GM18868 (cell line): Measurements from ENCODE around the gene LMTK3.
"Not testable (repeated sequence)": the region's sequence is repeated elsewhere in the genome, so short reads cannot be mapped to it uniquely, and the experiment has no call there.

ENCODE experiments used
- ATAC-seq: cut with Tn5 transposase; IDR thresholded peaks from one replicate; pipeline ENCODE4 v1.9.1; 2021; ENCODE audit warnings: mild to moderate bottlenecking, moderate library complexity; ENCODE audit not compliant: unreplicated experiment

Gene LMTK3

DNA sequence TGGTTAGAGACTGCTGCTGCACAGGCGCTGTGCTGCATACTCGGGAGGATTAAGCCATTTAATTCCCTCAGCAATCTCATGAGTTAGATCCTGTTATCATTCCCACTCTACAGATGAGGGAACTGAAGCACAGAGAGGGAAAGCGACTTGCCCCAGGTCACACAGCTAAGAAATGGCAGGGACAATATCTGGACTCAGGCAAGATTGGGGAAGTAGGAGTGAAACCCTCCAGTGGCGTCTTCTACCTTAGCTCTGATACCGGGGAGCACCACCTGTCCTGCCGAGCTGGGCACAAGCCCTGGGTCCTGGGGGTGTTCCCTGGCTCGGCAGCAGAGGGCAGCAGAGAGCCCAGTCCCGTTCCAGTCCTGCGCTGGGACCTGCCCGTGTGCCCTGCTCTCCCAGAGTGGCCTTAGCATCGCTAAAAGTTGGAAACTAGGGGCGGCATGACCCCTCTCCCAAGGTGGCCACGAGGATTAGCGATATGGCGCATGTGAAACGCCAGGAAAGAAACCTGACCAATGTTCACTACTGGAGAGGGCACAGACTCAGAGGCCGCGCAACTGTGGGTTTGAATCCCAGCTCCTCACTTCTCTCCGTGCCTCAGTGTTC lies 21.9 kb downstream of the LMTK3 start:
- no peak for ATAC-seq

DNA sequence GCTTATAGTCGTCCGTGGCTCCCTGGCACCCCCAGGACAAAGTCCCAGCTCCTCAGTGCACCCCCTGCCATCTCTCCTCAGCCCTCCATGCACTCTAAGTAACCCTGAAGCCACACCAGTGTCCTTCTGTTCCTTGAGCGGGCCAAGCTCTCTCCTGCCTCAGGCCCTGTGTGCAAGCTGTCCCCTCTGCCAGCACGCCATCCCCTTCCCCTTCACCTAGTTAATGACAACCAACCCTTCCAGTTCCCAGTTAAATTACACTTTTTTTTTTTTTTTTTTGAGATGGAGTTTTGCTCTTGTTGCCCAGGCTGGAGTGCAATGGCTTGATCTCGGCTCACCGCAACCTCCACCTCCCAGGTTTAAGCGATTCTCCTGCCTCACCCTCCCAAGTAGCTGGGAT lies 23.2 kb downstream of the LMTK3 start:
- not testable (repeated sequence) for ATAC-seq

DNA sequence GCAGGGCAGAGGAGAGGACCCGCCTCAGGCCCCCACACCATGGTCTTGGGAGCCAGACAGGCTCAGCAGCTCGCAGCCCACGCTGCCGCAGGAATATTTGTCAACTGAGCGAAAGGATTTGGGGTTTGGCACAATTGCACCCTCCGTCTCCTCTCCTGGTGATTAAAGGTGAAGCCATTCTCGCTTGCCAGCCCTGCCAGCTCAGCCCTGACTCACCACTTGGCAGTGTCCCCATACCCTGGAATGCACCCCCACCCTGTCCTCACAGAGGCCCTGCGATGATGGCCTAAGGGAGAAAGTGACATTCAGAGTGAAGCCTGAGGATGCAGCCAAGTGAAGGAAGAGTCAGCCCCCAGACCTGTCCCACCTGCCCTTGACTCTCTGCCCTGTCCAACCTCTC lies 23.7 kb downstream of the LMTK3 start:
- no peak for ATAC-seq

DNA sequence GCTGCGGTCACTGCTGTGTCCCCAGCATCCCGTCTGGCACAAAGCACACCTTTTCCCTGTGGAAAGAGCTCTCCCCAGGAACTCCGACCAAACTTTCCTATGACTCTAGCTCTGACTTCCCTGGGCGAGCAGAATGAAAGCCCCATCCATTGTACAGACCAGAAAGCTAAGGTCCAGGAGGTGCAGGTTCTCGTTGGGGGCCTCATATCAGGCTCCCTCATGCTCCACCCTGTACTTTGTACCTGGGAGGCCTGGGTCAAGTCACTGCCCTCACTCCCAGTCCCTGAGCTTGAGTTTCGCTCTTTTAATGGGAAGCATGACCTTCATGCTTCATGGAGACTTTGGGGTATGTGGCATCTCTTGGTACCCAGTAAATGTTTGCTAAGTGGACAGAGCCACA lies 24.1 kb downstream of the LMTK3 start:
- ATAC-seq: no peak

DNA sequence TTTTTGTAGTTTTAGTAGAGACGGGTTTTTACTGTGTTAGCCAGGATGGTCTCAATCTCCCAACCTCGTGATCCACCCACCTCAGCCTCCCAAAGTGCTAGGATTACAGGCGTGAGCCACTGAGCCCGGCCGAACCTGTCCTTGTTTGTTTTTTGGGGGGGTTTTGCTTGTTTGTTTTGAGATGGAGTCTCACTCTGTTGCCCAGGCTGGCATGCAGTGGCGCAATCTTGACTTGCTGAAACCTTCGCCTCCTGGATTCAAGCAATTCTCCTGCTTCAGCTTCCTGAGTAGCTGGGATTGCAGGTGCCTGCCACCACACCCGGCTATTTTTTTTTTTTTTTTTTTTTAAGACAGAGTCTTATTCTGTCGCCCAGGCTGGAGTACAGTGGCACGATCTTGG lies 24.9 kb downstream of the LMTK3 start:
- not testable (repeated sequence) for ATAC-seq

DNA sequence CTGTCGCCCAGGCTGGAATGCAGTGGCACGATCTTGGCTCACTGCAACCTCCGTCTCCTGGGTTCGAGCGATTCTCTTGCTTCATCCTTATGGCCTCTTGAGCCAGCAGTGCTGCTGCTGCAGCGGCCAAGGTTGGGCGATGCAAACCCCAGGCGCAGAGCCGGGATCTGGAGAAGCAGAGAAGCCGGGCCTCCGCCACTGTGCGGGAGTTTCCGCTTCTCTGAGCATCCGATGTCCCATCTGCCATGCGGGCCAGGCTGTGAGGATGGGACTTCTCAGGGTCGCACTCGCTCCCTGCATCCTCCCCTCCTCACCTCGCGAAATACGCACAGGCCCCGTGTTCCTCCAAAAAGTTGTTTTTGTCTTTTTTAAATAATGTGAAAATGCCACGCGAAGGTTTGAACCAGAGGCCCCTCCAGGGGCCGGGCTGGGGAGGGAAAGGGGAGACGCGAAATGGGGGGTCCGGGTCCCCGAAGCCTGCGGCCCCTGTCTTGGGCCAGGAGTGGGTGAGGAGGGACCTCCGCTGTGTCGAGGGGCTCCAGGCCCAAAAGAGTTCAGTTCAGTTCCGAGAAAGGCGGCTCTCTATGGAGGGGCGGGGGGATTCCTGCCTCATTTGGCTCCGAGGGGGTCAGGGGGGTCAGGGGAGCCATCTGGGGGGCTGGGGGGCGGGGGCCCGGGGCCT lies 26.6 kb downstream of the LMTK3 start:
- ATAC-seq: no peak

DNA sequence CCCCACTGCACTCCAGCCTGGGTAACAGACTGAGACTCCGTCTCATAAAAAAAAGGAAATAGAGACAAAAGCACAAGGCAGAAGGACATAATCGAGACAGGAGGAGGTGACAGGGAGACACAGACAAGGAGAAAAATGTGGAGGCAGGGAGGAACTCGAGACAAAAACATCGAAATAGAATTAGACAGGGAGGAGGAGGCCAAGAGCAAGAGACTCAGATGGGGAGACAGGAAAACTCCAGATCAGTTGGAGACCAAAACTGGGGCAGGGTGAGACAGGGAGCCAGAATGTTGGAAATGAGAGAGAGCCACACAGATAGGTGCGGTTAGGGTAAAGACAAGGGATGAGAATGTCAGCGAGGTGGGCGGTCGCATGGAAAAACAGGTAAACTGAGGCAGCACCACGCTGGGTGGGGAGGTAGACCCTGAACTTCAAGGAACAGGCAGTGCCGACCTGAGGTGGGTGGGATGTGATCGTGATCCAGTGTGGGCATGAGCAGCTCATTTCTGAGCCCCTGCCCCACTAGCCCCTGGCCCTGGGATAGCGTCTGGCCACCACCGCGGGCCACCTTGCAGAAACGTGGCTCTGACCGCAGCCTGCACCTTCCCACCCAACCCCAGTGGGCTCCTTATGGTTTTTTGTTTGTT lies 27.3 kb downstream of the LMTK3 start:
- ATAC-seq: no peak

DNA sequence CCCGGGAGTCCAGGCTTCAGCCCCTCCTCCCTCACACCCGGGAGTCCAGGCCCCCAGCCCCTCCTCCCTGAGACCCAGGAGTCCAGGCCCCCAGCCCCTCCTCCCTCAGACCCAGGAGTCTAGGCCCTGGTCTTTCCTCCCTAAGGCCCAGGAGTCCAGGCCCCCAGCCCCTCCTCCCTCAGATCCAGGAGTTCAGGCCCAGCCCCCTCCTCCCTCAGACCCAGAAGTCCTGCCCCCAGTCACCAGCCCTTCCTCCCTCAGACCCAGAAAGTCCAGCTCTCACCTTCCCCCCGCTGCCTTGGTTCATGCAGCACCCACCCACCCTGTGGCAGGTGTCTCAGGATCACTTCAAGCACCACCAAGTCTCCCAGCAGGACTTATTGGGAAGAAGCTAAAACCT lies 28.3 kb downstream of the LMTK3 start:
- no peak for ATAC-seq

DNA sequence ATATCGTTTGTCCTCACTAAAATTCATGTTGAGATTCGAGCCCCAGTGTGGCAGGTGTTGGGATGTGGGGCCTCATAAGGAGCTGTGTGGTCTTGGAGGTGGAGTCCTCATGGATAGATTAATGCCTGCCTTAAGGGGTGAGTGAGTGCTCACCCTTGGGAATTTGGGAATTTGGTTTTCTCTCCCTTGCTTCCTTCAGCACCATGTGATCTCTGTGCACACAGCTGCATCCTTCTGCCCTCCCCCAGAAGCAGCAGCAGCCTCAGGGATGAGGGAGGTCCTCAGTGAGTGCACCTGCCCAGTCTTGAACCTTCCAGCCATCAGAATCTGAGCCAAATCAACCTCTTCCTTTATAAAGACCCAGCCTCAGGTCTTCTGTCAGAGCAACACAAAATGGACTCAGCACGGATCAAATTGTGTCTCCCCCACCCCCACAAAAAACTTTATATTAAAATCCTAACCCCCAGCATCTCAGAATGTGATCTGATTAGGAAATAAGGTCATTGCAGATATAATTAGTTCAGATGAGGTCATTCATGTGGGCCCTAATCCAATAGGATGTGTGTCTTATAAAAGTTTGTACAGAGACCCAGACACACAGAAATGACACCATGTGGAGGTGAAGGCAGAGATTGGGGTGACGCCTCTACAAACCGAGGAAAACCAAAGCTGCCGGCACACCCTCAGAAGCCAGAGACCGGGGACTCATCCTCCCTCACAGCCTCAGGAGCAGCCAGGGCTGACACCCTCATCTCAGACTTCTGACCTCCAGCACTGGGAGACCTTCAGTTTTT lies 29.6 kb downstream of the LMTK3 start:
- no peak for ATAC-seq

DNA sequence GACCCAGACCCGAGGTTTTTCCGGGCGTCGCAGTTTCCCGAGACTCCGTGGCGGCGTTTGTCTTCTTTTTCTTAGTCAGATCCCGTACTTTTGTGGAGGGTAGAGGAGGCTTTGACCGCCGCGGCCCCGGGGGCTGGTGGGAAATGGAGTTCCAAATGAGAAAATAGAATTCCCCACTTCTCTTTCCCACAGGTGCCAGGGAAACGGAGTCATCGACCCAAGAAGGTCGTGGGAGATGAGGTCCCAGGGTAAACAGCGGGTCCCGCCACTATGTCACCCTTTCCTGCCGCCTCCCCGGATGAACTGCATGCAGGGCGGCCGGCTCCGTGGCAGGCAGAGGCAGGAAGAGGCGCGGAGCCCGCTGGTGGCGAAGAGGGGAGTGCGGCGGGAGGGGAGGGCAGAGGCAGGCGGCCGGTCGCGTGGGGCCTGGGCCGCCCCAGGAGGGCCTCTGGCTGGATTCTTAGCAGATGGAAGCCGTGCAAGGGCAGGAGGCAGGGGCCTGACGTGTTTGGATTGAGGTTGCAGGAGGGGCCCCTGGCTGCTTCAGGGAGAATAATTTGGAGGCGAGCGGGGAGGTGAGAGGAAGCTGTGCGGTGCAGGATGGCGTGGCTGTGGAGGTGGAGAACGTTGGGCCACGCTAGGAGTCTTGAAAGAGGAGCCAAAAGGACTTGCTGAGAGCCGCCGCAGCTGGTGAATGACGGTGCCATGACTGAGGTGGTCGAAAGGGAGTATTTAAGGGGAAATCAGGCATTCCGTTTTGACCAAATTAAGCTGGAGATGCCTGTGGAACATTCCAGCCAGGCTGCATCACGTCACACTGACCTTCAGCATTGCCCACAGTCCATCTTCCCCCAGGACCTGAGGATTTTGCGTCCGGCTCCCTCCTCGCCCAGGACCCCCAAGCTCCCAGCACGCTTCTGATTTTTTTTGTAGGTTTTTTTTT lies 30.8 kb downstream of the LMTK3 start:
- no peak for ATAC-seq

DNA sequence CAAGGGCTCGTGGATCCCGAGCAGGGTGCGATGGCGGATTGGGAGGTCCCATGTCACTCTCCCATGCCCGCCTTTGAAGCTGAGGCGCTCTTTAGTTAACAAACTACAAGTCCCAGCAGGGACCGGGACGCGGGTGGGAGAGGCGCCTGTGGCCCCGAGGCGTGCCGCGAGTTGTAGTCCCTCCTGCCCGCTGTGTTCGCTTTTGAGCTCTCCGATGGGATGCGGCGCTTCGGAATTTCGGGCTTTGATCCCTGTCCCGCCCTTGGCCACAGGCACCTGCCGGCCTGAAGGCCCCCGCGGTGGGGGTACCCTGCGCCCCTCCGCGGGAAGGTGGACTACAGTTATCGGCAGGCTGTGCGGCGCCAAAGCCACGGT lies 31.5 kb downstream of the LMTK3 start:
- ATAC-seq: no peak

DNA sequence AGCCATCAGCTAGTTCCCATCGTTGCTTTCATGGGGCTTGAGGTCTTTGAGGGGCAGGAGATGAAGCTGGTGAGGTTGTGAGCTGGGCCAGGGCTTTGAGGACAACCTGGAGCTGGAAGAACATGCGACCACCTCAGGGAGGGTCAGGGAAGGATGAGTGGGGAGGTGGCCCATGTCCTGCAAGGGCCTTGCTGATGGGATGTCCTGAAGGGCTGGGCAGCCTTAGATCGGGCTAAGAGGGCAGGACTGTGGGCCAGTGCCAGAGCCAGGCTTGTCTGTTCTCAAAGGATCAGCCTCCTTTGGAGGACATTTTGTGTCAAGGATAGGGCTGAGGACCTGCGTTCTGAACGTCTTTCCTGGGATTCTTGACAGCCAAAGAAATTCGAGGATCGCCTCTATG lies 31.9 kb downstream of the LMTK3 start:
- ATAC-seq: no peak

DNA sequence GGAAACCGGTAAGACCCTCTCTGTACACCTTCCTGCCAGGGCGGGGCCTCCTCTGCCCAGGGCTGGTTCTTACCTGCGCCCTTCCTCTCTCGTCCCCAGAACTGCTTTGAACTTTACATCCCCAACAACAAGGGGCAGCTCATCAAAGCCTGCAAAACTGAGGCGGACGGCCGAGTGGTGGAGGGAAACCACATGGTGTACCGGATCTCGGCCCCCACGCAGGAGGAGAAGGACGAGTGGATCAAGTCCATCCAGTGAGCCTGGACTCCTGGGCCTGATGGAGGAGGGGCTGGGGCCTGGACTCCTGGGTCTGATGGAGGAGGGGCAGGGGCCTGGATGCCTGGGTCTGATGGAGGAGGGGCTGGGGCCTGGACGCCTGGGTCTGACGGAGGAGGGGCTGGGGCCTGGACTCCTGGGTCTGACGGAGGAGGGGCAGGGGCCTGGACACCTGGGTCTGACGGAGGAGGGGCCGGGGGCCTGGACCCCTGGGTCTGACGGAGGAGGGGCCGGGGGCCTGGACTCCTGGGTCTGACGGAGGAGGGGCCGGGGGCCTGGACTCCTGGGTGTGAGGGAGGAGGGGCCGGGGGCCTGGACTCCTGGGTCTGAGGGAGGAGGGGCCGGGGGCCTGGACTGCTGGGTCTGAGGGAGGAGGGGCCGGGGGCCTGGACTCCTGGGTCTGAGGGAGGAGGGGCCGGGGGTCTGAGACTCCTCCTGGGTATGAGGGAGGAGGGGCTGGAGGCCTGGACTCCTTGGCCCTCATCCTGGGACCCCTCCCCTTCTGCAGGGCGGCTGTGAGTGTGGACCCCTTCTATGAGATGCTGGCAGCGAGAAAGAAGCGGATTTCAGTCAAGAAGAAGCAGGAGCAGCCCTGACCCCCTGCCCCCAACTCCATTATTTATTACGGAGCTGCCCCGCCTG lies 33.0 kb downstream of the LMTK3 start:
- no peak for ATAC-seq

DNA sequence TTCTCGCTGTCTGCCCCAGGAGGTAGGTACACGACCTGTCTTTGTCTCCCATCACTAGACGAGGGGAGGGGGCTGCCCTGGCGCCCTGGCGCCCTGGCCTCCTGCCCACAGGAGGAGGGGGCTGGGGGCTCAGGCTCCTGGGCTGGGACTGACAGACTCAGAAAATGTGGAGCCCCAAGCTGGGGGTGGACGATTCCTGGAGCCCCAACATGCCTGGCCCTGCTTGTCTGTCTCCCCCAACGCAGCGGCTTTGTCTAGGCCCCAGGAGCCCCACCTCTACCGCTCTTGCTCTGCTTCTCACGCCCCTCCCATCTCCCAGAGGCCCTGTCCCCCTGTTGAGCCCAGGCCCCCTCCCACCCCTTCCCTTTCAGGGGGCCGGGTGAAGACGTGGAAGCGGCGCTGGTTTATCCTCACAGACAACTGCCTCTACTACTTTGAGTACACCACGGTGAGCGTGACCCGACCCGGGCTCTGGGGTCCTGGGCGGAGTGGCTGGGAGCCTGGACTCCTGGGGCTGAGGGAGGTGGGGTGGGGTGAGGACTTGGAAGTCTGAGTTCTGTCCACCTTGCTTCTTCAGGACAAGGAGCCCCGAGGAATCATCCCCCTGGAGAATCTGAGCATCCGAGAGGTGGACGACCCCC lies 33.8 kb downstream of the LMTK3 start:
- ATAC-seq: no peak

DNA sequence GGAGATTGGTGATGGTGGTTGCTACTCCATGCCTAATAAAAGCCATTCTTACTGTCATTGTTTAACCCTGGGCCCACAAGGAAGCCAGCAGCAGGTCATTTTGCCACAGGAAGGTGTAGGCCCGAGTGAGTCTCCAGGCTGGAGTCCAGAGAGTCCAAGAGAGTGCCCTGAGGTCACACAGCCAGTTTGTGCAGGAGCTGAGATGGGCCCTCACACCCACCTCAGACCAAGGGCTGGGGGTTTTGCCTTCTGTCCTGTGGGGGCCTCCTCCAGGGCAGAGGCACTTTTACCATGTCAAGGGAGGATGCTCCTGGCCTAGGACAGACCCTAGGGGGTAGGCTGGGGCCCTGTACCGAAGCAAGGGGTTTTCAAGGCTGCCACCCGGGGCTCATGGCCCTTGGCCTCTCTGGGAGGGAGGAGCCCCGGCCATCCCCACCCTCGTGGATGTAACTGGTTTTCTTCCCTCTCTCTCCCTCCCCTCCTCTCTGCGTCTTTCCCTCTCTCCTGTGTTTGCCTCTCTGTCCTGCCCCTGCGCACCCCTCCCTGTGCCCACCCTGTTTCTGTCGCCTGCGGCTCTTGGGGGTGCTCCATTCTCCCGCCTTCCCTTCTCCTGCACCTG lies 34.5 kb downstream of the LMTK3 start:
- no peak for ATAC-seq

DNA sequence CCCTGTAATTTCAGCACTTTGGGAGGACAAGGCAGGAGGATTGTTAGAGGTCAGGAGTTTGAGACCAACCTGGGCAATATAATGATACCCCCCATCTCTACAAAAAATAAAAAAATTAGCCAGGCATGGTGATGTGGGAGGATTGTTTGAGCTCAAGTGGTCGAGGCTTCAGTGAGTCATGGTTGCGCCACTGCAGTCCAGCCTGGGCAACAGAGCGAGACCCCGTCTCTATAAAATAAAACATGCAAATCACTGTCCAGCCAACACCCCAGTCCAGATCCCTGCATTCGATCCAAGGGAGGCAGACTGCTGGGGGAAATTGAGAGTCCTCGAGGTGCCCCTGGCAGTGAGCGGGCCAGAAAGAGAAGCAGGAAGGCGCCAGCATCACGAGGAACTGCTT lies 35.5 kb downstream of the LMTK3 start:
- no peak for ATAC-seq

DNA sequence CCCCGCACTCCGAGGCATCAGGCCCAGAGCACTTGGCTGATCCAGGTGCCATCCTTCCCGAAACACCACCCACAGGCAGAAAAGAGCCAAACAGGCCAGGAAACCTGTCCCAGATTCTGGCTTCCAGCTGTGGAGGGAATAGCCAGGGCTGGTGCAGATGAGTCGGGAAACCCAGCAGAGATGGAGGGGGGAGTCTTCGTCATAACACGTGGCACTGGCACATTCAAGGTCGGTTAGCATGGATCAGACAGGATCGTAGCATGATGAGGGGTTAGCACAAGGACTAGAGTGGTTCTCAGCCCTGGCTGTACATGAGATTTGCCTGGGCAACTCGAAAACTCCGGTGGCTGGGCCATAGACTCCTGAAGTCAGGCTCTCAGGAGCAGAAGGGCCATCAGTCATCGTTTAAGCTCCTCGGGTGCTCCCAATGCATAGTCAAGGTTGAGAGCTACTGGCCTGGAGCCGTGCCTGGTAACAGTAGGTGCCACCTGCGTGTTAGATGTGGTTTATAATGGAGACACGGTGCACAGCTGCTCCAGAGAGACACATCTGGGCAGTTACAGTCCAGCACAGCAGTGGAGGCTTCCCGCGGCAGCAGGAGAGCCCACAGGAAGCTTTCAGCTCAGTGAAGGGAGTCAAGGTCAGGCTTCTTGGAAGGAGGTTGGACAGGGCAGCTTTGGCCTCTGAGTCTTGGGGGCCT lies 36.1 kb downstream of the LMTK3 start:
- no peak for ATAC-seq

DNA sequence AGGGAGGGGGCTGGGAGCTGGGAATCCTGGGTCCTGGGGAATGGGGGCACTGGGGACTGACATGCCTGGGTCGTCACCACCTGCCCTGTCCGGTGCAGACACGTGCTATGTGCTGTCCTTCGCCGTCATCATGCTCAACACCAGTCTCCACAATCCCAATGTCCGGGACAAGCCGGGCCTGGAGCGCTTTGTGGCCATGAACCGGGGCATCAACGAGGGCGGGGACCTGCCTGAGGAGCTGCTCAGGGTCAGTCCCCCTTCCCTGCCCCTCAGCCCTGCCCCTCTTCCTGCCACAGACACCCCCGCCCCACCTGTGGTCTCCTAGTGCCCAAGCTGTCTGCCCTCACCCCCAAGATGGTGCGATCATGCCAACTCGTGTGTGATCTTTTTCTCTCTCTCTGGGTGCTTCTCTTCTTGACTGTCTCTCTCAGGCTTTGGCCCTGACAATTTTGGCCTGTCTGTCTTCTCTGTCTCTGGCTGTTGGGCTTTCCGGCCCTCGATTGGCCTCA lies 37.5 kb downstream of the LMTK3 start:
- ATAC-seq: no peak
